GM12801 (cell line): ENCODE data around the gene FOXJ1.

ENCODE experiments used
- CTCF ChIP-seq: IDR thresholded peaks from one replicate; pipeline ENCODE4 v1.5.1; 2011; ENCODE audit warnings: control low read depth; ENCODE audit not compliant: insufficient read length; ENCODE audit errors: extremely low read depth

FOXJ1 gene

GRCh38 chr17:76091526-76092286 lies 49.3 kb downstream of the FOXJ1 start:
- TF ChIP-seq CTCF: no peak

- no peak for TF ChIP-seq CTCF
Measured at GRCh38 chr17:76090517-76091129, 50.4 kb downstream of the FOXJ1 start.

DNA sequence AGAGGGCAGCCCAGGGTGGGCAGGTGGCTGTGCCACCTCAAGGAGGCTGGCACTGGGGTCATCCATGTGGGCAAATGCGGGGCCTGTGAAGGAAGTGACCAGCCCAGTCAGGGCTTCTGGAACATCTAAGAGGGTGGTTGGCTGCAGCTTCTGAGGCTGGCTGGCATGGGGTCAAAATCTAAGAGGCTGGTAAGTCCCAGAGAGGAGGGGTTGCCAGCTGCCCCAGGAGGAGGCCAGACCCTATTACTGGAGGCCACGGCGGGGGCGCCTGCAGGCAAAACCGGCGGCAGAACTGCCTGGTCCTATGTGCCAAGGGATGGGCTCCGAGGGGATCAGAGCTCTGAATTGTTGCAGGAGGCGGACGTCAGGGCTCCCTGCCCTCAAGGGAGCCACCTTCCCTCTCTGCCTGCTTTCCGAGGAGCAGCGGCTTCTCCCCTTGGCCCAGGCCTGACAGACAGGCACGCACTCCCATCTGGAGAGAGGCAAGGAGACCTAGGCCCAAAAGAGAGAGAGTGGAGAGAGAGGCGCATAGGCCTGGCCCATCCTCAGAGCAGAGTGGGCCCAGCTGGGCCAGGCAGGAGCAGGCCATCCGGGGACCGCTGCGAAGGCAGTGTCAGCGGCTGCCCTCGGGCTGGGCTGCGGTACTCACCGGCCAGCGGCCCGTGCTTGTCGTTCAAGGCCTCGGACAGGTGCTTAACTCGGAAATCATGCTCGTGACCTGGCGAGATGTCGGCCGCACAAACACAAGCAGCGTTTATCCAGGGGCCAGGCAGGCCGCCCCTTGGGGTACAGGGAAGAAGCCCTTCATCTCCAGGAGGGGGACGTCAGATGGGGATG lies 51.1 kb downstream of the FOXJ1 start:
- TF ChIP-seq CTCF: no peak

- TF ChIP-seq CTCF: no peak
Measured at GRCh38 chr17:76088868-76089576, 52.0 kb downstream of the FOXJ1 start.

GRCh38 chr17:76088041-76088867 lies 52.8 kb downstream of the FOXJ1 start:
- no peak for TF ChIP-seq CTCF

DNA sequence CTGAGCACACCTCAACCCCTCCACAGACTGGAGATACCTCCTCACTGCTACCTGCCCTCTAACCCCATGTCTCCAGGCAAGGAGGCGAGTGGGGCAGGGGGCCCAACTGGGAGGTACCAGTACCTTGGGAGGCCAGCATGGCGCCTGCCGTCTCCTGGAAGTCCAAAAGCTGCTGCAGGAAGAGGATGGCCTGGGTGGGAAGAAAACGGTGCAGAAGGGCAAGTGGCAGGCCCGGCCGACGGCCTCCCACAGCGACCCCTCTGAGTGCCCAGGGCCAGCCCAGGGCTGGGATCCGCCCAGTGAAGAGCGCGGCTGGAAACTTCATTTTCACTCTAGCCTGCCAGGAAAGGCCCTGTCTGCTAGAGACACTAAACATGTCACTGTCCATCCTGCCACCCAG lies 53.5 kb downstream of the FOXJ1 start:
- no peak for TF ChIP-seq CTCF
